ENCODE measurements around the gene RTN4RL1. TPM values are rescaled to one million over a fixed set of nuclear protein-coding genes. Genes with fewer than 3 reads are reported as not detected.

RTN4RL1 gene
- total and polyA plus RNA-seq, 4 donors, result 0.65 to 7.3 (median 2.4) TPM

- DNase-seq (peak in 2 of 3 donors; percentile 19 to 34), ATAC-seq (ENCODE audit: insufficient read depth, low FRiP score) (no peak)
- Histone ChIP-seq H3K4me3 (no peak overlapping the region), H3K9ac (ENCODE audit: insufficient read depth in 1 of 2, low read length in 2 of 2) (no peak overlapping the region), H3K27me3 (ENCODE audit: control insufficient read depth in 3 of 3, insufficient read depth in 3 of 3, low read length in 2 of 3) (peaks cover 0 to 10% (median 2%) of the 10 kb centered on the region in 3 donors), H3K9me3 (ENCODE audit: control insufficient read depth in 4 of 4, insufficient read depth in 3 of 4, low read length in 3 of 4) (no peaks in the 10 kb centered on the region), H3K36me3 (ENCODE audit: control insufficient read depth in 4 of 4, insufficient read depth in 4 of 4, low read length in 4 of 4) (peaks cover 0 to 4% (median 0%) of the 10 kb centered on the region in 4 donors), H3K4me1 (ENCODE audit: control insufficient read depth in 5 of 5, insufficient read depth in 5 of 5, low read length in 5 of 5) (peaks cover 7 to 24% (median 19%) of the 10 kb centered on the region in 5 donors), H3K27ac (ENCODE audit: low read depth in 1 of 2, low read length in 1 of 2) (no peak overlapping the region)
- no peak for TF ChIP-seq CTCF (IDR thresholded peaks at IDR 0.05; ENCODE audit: control extremely low read depth, extremely low read depth)
- 53 to 58% methylated on average over 14 of the region's 14 CpGs for WGBS, 2 donors
Measured at GRCh38 chr17:2051933-2052559, 26.9 kb upstream of the RTN4RL1 start.

GRCh38 chr17:2051061-2051932, 26.2 kb upstream of the RTN4RL1 start:
- Histone ChIP-seq H3K27me3 (ENCODE audit: control insufficient read depth in 3 of 3, insufficient read depth in 3 of 3, low read length in 2 of 3) (peaks cover 0 to 10% (median 2%) of the 10 kb centered on the region in 3 donors), H3K27ac (ENCODE audit: low read depth in 1 of 2, low read length in 1 of 2) (no peak overlapping the region), H3K9ac (ENCODE audit: insufficient read depth in 1 of 2, low read length in 2 of 2) (no peak overlapping the region), H3K36me3 (ENCODE audit: control insufficient read depth in 4 of 4, insufficient read depth in 4 of 4, low read length in 4 of 4) (no peaks in the 10 kb centered on the region), H3K4me3 (no peak overlapping the region), H3K9me3 (ENCODE audit: control insufficient read depth in 4 of 4, insufficient read depth in 3 of 4, low read length in 3 of 4) (no peaks in the 10 kb centered on the region), H3K4me1 (ENCODE audit: control insufficient read depth in 5 of 5, insufficient read depth in 5 of 5, low read length in 5 of 5) (peaks cover 7 to 24% (median 16%) of the 10 kb centered on the region in 5 donors)
- ATAC-seq (ENCODE audit: insufficient read depth, low FRiP score) (no peak), DNase-seq (peak in 2 of 3 donors; percentile 61 to 63)
- WGBS, 2 donors, result 6 to 8% methylated on average over 72 to 81 of the region's 81 CpGs
- no peak for TF ChIP-seq CTCF (IDR thresholded peaks at IDR 0.05; ENCODE audit: control extremely low read depth, extremely low read depth)

- Histone ChIP-seq H3K27me3 (ENCODE audit: control insufficient read depth in 3 of 3, insufficient read depth in 3 of 3, low read length in 2 of 3) (peaks cover 0 to 10% (median 2%) of the 10 kb centered on the region in 3 donors), H3K4me3 (peak overlapping the region; percentile 48), H3K9ac (ENCODE audit: insufficient read depth in 1 of 2, low read length in 2 of 2) (no peak overlapping the region), H3K9me3 (ENCODE audit: control insufficient read depth in 4 of 4, insufficient read depth in 3 of 4, low read length in 3 of 4) (no peaks in the 10 kb centered on the region), H3K4me1 (ENCODE audit: control insufficient read depth in 5 of 5, insufficient read depth in 5 of 5, low read length in 5 of 5) (peaks cover 7 to 24% (median 14%) of the 10 kb centered on the region in 5 donors), H3K27ac (ENCODE audit: low read depth in 1 of 2, low read length in 1 of 2) (no peak overlapping the region), H3K36me3 (ENCODE audit: control insufficient read depth in 4 of 4, insufficient read depth in 4 of 4, low read length in 4 of 4) (no peaks in the 10 kb centered on the region)
- peak; percentile 72 to 86 (median 78) for DNase-seq
- peak; percentile 28 for ATAC-seq (ENCODE audit: insufficient read depth, low FRiP score)
- no peak for TF ChIP-seq CTCF (IDR thresholded peaks at IDR 0.05; ENCODE audit: control extremely low read depth, extremely low read depth)
- 1% methylated on average over 20 to 88 of the region's 88 CpGs for WGBS, 2 donors
Measured at GRCh38 chr17:2050300-2051060, 25.3 kb upstream of the RTN4RL1 start.
